Measurements from ENCODE around the gene GPR132.

- TF ChIP-seq CTCF (IDR thresholded peaks at IDR 0.05 in 2 of 3, conservative IDR thresholded peaks at IDR 0.05 in 1 of 3; ENCODE audit: insufficient read depth in 2 of 3, low read depth in 1 of 3, low read length in 3 of 3) (peak; percentile 98 to 100 (median 100)), HMG20A (CRISPR knock-in tag; conservative IDR thresholded peaks at IDR 0.05) (no peak)
These were observed 19.4 kb downstream of the GPR132 start for GRCh38 chr14:105045710-105046326.

All from K562 (cell line).